A673 (cell line): ENCODE results near the gene ARHGEF33. TPM values are rescaled to one million over a fixed set of nuclear protein-coding genes. Genes with fewer than 3 reads are reported as not detected.
A peak's percentile ranks its signal among the peaks of the same experiment; 100 is the strongest.

Experiments
- BruUV-seq: library from RNA; stranded (reverse); fragments of 400-500 nt; replicated peaks from 2 replicates; lab custom pipeline; 2021; lab: Mats Ljungman, UMichigan
- CTCF ChIA-PET: fragments of 300-600 bp; sonication (Branson Sonifier 250); formaldehyde crosslinking; loops from one replicate; lab custom pipeline; 2022; ENCODE audit warnings: antibody characterized with exemption; lab: Charles Lee
- POLR2A ChIA-PET: fragments of 300-600 bp; sonication (Branson Sonifier 250); formaldehyde crosslinking; loops from one replicate; lab custom pipeline; 2022; ENCODE audit warnings: antibody characterized with exemption; ENCODE audit not compliant: low non-redundant PET; lab: Charles Lee
- DNase-seq: peaks from one replicate; pipeline ENCODE4 v3.0.0-alpha.2; 2015; ENCODE audit warnings: low spot score
- H3K27ac ChIP-seq: fragments of 200-600 bp; sonication (generic); 2 replicates; pipeline ENCODE4 v1.5.1; 2016; ENCODE audit warnings: mixed run types, low read depth, mild to moderate bottlenecking, mixed read lengths, antibody characterized with exemption, low read length; ENCODE audit not compliant: poor library complexity, severe bottlenecking
- H3K27me3 ChIP-seq: fragments of 200-600 bp; sonication (generic); replicated peaks from 2 replicates; pipeline ENCODE4 v1.6.1; 2017; ENCODE audit warnings: mixed run types, low read depth, mild to moderate bottlenecking, mixed read lengths, antibody characterized with exemption, low read length; ENCODE audit not compliant: insufficient read depth, poor library complexity
- H3K36me3 ChIP-seq: fragments of 200-600 bp; sonication (generic); 2 replicates; pipeline ENCODE4 v1.6.1; 2016; ENCODE audit warnings: mixed run types, mild to moderate bottlenecking, mixed read lengths, antibody characterized with exemption, low read length; ENCODE audit not compliant: insufficient read depth, poor library complexity, severe bottlenecking
- H3K4me1 ChIP-seq: fragments of 200-600 bp; sonication (generic); 2 replicates; pipeline ENCODE4 v1.6.1; 2017; ENCODE audit warnings: mixed run types, mild to moderate bottlenecking, mixed read lengths, antibody characterized with exemption, low read length; ENCODE audit not compliant: insufficient read depth, poor library complexity, severe bottlenecking
- H3K4me3 ChIP-seq: fragments of 200-600 bp; sonication (generic); 2 replicates; pipeline ENCODE4 v1.5.1; 2016; ENCODE audit warnings: low read depth, mixed run types, mild to moderate bottlenecking, mixed read lengths, low read length; ENCODE audit not compliant: poor library complexity, severe bottlenecking
- H3K9me3 ChIP-seq: fragments of 200-600 bp; sonication (generic); 2 replicates; pipeline ENCODE4 v1.6.1; 2016; ENCODE audit warnings: mixed run types, low read depth, mild to moderate bottlenecking, mixed read lengths, antibody characterized with exemption, low read length; ENCODE audit not compliant: poor library complexity, severe bottlenecking
- EZH2 ChIP-seq: fragments of 200-600 bp; sonication (generic); IDR thresholded peaks from 2 replicates; pipeline ENCODE4 v1.6.1; 2017; ENCODE audit warnings: borderline replicate concordance, low read depth, mild to moderate bottlenecking, mixed read lengths, antibody characterized with exemption, low read length; ENCODE audit not compliant: poor library complexity, severe bottlenecking
- intact Hi-C: fragments of 100-400 bp; cut with micrococcal nuclease; formaldehyde crosslinking; loops from one replicate; pipeline ENCODE4 v1.10.0; 2022; ENCODE audit not compliant: unreplicated experiment
- total RNA-seq: library from RNA; stranded (reverse); gene quantifications from 2 replicates; pipeline ENCODE4 v1.2.3, GENCODE V29; 2021
- TF ChIP-seq, protein P1 (sequence below): fragments of 300-800, 200-600 bp; sonication (generic); conservative IDR thresholded peaks from 2 replicates; pipeline ENCODE4 v1.5.1; 2017; ENCODE audit warnings: low read depth, mild to moderate bottlenecking, antibody characterized with exemption, low read length, moderate library complexity, mixed read lengths

The ARHGEF33 gene
- total RNA-seq, 1 experiment from 2014 or later = 0.09 TPM

DNA sequence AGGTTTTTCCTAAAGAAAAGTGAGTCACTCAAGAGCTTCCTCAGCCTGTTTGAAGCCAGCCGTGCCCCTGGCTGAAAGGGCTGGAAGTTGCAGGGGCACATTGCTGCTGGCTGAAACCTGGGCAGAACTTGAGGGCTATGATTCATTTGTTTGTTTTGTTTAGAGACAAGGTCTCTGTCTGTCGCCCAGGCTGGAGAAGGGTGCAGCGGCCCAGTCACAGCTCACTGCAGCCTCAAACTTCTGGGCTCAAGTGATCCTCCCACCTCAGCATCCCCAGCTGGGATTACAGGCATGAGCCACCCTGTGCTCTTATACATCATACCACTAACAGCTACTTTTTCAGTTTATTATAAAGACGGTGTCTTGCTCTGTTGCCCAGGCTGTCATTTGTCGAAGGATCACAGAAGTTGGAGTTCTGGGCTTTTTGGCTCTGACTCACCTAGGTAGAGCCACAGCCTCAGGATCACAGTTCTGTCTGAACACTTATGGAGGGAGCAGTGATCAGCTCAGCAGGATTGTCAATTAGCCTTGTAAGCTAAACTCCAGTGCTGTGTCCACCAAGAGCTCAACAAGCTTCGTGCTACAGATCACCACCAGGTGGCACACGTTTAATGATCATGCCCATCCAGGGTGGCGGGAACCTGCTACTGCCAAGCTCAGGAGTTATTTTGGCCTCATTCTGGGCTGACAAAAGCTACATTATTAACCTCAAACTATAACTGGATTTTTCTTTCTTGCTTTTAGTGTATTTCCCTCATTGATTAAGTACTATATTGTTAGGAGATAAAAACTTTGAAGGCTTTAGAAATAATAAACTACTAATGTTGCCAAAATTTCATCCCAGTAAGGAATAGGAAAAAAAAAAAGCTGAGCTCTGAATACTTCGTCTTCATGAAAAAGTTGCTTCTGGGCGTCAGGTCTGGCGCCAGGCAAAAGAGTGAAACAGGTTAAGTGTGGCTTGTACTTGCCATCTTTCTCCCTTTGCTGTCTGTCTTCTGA is 57.9 kb downstream of the ARHGEF33 start:
- no TSS peak for BruUV-seq
- DNase-seq = peak; percentile 83
- H3K4me1 ChIP-seq = no peaks in the 10 kb centered on the region
- TF ChIP-seq, protein P1, sequence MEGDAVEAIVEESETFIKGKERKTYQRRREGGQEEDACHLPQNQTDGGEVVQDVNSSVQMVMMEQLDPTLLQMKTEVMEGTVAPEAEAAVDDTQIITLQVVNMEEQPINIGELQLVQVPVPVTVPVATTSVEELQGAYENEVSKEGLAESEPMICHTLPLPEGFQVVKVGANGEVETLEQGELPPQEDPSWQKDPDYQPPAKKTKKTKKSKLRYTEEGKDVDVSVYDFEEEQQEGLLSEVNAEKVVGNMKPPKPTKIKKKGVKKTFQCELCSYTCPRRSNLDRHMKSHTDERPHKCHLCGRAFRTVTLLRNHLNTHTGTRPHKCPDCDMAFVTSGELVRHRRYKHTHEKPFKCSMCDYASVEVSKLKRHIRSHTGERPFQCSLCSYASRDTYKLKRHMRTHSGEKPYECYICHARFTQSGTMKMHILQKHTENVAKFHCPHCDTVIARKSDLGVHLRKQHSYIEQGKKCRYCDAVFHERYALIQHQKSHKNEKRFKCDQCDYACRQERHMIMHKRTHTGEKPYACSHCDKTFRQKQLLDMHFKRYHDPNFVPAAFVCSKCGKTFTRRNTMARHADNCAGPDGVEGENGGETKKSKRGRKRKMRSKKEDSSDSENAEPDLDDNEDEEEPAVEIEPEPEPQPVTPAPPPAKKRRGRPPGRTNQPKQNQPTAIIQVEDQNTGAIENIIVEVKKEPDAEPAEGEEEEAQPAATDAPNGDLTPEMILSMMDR = peak; percentile 82
- TF ChIP-seq EZH2 = no peak
- CTCF ChIA-PET = interaction anchor here (0.5 to 1.6 kb wide), 9 partner anchors 10 to 632 kb away, joined by 3 to 23 read pairs (median 4); no protein-coding TSS in a partner anchor
- intact Hi-C loops = loop anchor here (1.0 to 5.0 kb wide), 3 partner anchors 90 to 785 kb away; no protein-coding TSS in a partner anchor
- POLR2A ChIA-PET = interaction anchor here (0.6 kb wide), 2 partner anchors 70 to 88 kb away, joined by 4 read pairs; no protein-coding TSS in a partner anchor
- H3K27ac ChIP-seq = no peak overlapping the region
- H3K27me3 ChIP-seq = no peaks in the 10 kb centered on the region
- no peaks in the 10 kb centered on the region for H3K9me3 ChIP-seq
- no peak overlapping the region for H3K4me3 ChIP-seq
- no peaks in the 10 kb centered on the region for H3K36me3 ChIP-seq

GRCh38 chr2:38948387-38948882 is 58.8 kb downstream of the ARHGEF33 start:
- H3K36me3 ChIP-seq = no peaks in the 10 kb centered on the region
- no peak for DNase-seq
- no peak overlapping the region for H3K4me3 ChIP-seq
- POLR2A ChIA-PET = no interaction called here
- no peaks in the 10 kb centered on the region for H3K27me3 ChIP-seq
- no peaks in the 10 kb centered on the region for H3K9me3 ChIP-seq
- intact Hi-C loops = loop anchor here (5.0 kb wide), 2 partner anchors 89 to 784 kb away; no protein-coding TSS in a partner anchor
- no peaks in the 10 kb centered on the region for H3K4me1 ChIP-seq
- CTCF ChIA-PET = interaction anchor here (0.6 to 1.6 kb wide), 6 partner anchors 8 to 283 kb away, joined by 3 to 23 read pairs (median 6); no protein-coding TSS in a partner anchor
- no peak overlapping the region for H3K27ac ChIP-seq
- TF ChIP-seq, protein P1 = no peak
- no peak for TF ChIP-seq EZH2
- BruUV-seq = no TSS peak

GRCh38 chr2:38948995-38949394 is 59.3 kb downstream of the ARHGEF33 start:
- Histone ChIP-seq H3K4me3 (no peak overlapping the region), H3K27ac (no peak overlapping the region), H3K36me3 (no peaks in the 10 kb centered on the region), H3K27me3 (no peaks in the 10 kb centered on the region), H3K9me3 (no peaks in the 10 kb centered on the region), H3K4me1 (no peaks in the 10 kb centered on the region)
- DNase-seq = no peak
- BruUV-seq = no TSS peak
- no peak for TF ChIP-seq EZH2
- TF ChIP-seq, protein P1 = no peak
- intact Hi-C loops = loop anchor here (5.0 kb wide), 2 partner anchors 88 to 783 kb away; no protein-coding TSS in a partner anchor
- POLR2A ChIA-PET = no interaction called here
- CTCF ChIA-PET = no interaction called here
